ENCODE results near the gene GMCL1. TPM values are rescaled to one million over a fixed set of nuclear protein-coding genes. Genes with fewer than 3 reads are reported as not detected.

GMCL1 gene
- total RNA-seq, 2 experiments from 2014 or later, result 29.7 to 29.8 TPM

GRCh38 chr2:69797235-69797634 lies 32.2 kb upstream of the GMCL1 start:
- no peak overlapping the region for H3K4me3 Mint-ChIP-seq

GRCh38 chr2:69797836-69798289 lies 31.6 kb upstream of the GMCL1 start:
- ChIA-PET POLR2A (no interaction called here), CTCF (no interaction called here)
- H3K9me3 ChIP-seq (ENCODE audit: control insufficient read depth in 1 of 2, insufficient read depth in 1 of 2, low read length in 2 of 2), result no peaks in the 10 kb centered on the region
- H3K27ac ChIP-seq (ENCODE audit: low read depth in 1 of 2, low read length in 2 of 2), result no peak overlapping the region
- no peaks in the 10 kb centered on the region for H3K27me3 ChIP-seq (ENCODE audit: control insufficient read depth in 1 of 2, insufficient read depth in 2 of 2, low read length in 2 of 2)
- H3K27me3 Mint-ChIP-seq, result no peaks in the 10 kb centered on the region
- no peak overlapping the region for H3K4me3 Mint-ChIP-seq
- DNase-seq (no peak), ATAC-seq (ENCODE audit: poor library complexity) (no peak)
- no peak overlapping the region for H3K4me3 ChIP-seq (ENCODE audit: low read length)
- no peaks in the 10 kb centered on the region for H3K36me3 ChIP-seq (ENCODE audit: insufficient read depth, low read length)
- intact Hi-C loops (cut with DNase I, micrococcal nuclease), result no loop called here
- H3K4me1 ChIP-seq (ENCODE audit: insufficient read depth, low read length), result peaks cover 2% of the 10 kb centered on the region
- peaks cover 16% of the 10 kb centered on the region for H3K4me1 Mint-ChIP-seq (ENCODE audit: low read depth)
- no peak for TF ChIP-seq CTCF (IDR thresholded peaks at IDR 0.05)
- H3K27ac Mint-ChIP-seq, result no peak overlapping the region
- H3K36me3 Mint-ChIP-seq (ENCODE audit: low read depth), result no peaks in the 10 kb centered on the region
- H3K9me3 Mint-ChIP-seq, result no peaks in the 10 kb centered on the region

More at GRCh38 chr2:69797235-69797634, 32.2 kb upstream of the GMCL1 start:
- Histone ChIP-seq H3K4me3 (ENCODE audit: low read length) (no peak overlapping the region), H3K4me1 (ENCODE audit: insufficient read depth, low read length) (peaks cover 2% of the 10 kb centered on the region), H3K27me3 (ENCODE audit: control insufficient read depth in 1 of 2, insufficient read depth in 2 of 2, low read length in 2 of 2) (no peaks in the 10 kb centered on the region), H3K27ac (ENCODE audit: low read depth in 1 of 2, low read length in 2 of 2) (no peak overlapping the region), H3K36me3 (ENCODE audit: insufficient read depth, low read length) (no peaks in the 10 kb centered on the region), H3K9me3 (ENCODE audit: control insufficient read depth in 1 of 2, insufficient read depth in 1 of 2, low read length in 2 of 2) (no peaks in the 10 kb centered on the region)
- Mint-ChIP-seq H3K27me3 (no peaks in the 10 kb centered on the region), H3K36me3 (ENCODE audit: low read depth) (no peaks in the 10 kb centered on the region), H3K9me3 (no peaks in the 10 kb centered on the region), H3K4me1 (ENCODE audit: low read depth) (peaks cover 16% of the 10 kb centered on the region), H3K27ac (no peak overlapping the region)
- DNase-seq (no peak), ATAC-seq (ENCODE audit: poor library complexity) (no peak)
- CTCF ChIA-PET, result no interaction called here
- POLR2A ChIA-PET, result no interaction called here
- no peak for TF ChIP-seq CTCF (IDR thresholded peaks at IDR 0.05)
- intact Hi-C loops (cut with DNase I, micrococcal nuclease), result no loop called here

DNA sequence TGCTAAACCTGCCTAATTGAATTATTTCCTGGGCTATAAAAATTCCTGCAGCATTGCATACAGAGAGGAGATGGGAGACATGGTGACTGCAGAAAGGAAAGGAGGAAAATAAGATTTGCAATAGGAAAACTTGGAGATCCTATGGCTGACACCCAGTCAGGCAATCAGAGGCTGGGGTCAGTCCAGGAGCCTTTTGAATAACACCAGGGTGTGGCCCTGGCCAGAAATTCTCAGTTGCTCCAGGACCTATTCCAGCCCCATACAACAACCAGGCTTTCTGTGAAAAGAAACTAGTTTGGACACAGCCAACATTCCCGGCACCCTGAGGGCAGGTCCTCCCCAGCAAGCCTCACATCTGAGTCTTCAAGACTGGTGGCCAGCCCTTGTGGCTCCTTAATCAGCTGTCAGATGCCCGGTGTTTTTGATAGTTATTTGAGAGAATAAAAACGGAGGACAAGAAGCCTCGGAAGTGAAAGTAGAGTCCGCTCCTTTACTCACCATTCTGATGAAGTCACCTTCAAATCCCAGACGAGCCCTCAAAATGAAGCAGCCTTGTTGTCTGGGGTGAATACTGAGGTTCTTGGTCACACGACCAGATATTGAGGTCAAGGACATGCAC lies 31.1 kb upstream of the GMCL1 start:
- peaks cover 2% of the 10 kb centered on the region for H3K4me1 ChIP-seq (ENCODE audit: insufficient read depth, low read length)
- H3K4me1 Mint-ChIP-seq (ENCODE audit: low read depth), result peaks cover 20% of the 10 kb centered on the region
- intact Hi-C loops (cut with DNase I, micrococcal nuclease), result no loop called here

More for the DNA sequence above, 31.1 kb upstream of the GMCL1 start:
- Mint-ChIP-seq H3K27ac (no peak overlapping the region), H3K27me3 (no peaks in the 10 kb centered on the region), H3K9me3 (no peaks in the 10 kb centered on the region), H3K4me3 (no peak overlapping the region), H3K36me3 (ENCODE audit: low read depth) (no peaks in the 10 kb centered on the region)
- no peak for TF ChIP-seq CTCF (IDR thresholded peaks at IDR 0.05)
- POLR2A ChIA-PET, result no interaction called here
- Histone ChIP-seq H3K9me3 (ENCODE audit: control insufficient read depth in 1 of 2, insufficient read depth in 1 of 2, low read length in 2 of 2) (no peaks in the 10 kb centered on the region), H3K27me3 (ENCODE audit: control insufficient read depth in 1 of 2, insufficient read depth in 2 of 2, low read length in 2 of 2) (no peaks in the 10 kb centered on the region), H3K4me3 (ENCODE audit: low read length) (no peak overlapping the region), H3K27ac (ENCODE audit: low read depth in 1 of 2, low read length in 2 of 2) (no peak overlapping the region), H3K36me3 (ENCODE audit: insufficient read depth, low read length) (no peaks in the 10 kb centered on the region)
- DNase-seq, result no peak
- CTCF ChIA-PET, result no interaction called here
- no peak for ATAC-seq (ENCODE audit: poor library complexity)

Measured in CD4-positive, alpha-beta T cell (primary cell).